ENCODE measurements around the gene RILPL1.
A peak's percentile ranks its signal among the peaks of the same experiment; 100 is the strongest.

RILPL1 gene

GRCh38 chr12:123449856-123450255, 83.7 kb downstream of the RILPL1 start:
- H3K9ac ChIP-seq (ENCODE audit: low read length), result no peak overlapping the region
- no peaks in the 10 kb centered on the region for H3K9me3 ChIP-seq (ENCODE audit: low read length)
- no peak overlapping the region for H3K4me2 ChIP-seq (ENCODE audit: low read length)
- H3K9me2 ChIP-seq (ENCODE audit: low read depth, low read length), result no peaks in the 10 kb centered on the region
- H3K4me1 ChIP-seq (ENCODE audit: insufficient read depth, low read length, severe bottlenecking), result peaks cover 21% of the 10 kb centered on the region
- H3K27me3 ChIP-seq (ENCODE audit: insufficient read depth, low read length), result no peaks in the 10 kb centered on the region
- H3F3A ChIP-seq (ENCODE audit: insufficient read depth, low read length), result no peaks in the 10 kb centered on the region
- H3K36me3 ChIP-seq (ENCODE audit: insufficient read depth, low read length), result no peaks in the 10 kb centered on the region
- no peak overlapping the region for H2AFZ ChIP-seq (ENCODE audit: low read length)
- no peaks in the 10 kb centered on the region for H4K20me1 ChIP-seq (ENCODE audit: insufficient read depth, low read length)
- H3K4me3 ChIP-seq (ENCODE audit: low read depth, low read length, poor library complexity, severe bottlenecking), result no peak overlapping the region
- no peak overlapping the region for H3K27ac ChIP-seq (ENCODE audit: low read depth, low read length, poor library complexity, severe bottlenecking)
- TF ChIP-seq CTCF (IDR thresholded peaks at IDR 0.05; ENCODE audit: low read length), result no peak
- no peaks in the 10 kb centered on the region for H3K79me2 ChIP-seq (ENCODE audit: insufficient read depth, low read length)

DNA sequence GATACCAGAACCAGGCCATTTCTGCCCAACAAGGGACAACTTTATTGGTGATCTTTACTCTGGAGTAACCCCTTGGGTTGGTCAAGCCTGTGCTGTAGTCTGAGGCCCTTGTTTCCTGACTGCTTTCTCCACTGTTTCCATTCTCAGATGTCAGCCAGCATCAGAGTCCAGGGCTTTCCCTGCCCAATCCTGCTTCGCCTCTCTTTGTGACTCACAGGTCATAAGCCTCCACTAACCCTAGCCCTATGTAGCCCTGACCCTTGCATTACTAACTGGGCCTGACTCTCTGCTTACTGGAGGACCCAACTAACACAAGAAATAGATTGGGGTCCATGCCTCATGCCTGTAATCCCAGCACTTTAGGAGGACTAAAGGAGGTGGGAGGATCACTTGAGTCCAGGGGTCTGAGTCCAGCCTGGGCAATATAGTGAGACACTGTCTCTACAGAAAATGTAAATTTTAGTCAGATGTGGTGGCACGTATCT, 84.2 kb downstream of the RILPL1 start:
- H3K27me3 ChIP-seq (ENCODE audit: insufficient read depth, low read length), result no peaks in the 10 kb centered on the region
- H3K9ac ChIP-seq (ENCODE audit: low read length), result no peak overlapping the region
- H3K4me2 ChIP-seq (ENCODE audit: low read length), result no peak overlapping the region
- H3K9me2 ChIP-seq (ENCODE audit: low read depth, low read length), result no peaks in the 10 kb centered on the region
- H3F3A ChIP-seq (ENCODE audit: insufficient read depth, low read length), result no peaks in the 10 kb centered on the region
- H3K79me2 ChIP-seq (ENCODE audit: insufficient read depth, low read length), result no peaks in the 10 kb centered on the region
- no peak overlapping the region for H3K4me3 ChIP-seq (ENCODE audit: low read depth, low read length, poor library complexity, severe bottlenecking)
- peaks cover 21% of the 10 kb centered on the region for H3K4me1 ChIP-seq (ENCODE audit: insufficient read depth, low read length, severe bottlenecking)
- H2AFZ ChIP-seq (ENCODE audit: low read length), result no peak overlapping the region
- H4K20me1 ChIP-seq (ENCODE audit: insufficient read depth, low read length), result no peaks in the 10 kb centered on the region
- no peak for TF ChIP-seq CTCF (IDR thresholded peaks at IDR 0.05; ENCODE audit: low read length)
- H3K27ac ChIP-seq (ENCODE audit: low read depth, low read length, poor library complexity, severe bottlenecking), result no peak overlapping the region
- no peaks in the 10 kb centered on the region for H3K9me3 ChIP-seq (ENCODE audit: low read length)
- H3K36me3 ChIP-seq (ENCODE audit: insufficient read depth, low read length), result no peaks in the 10 kb centered on the region

GRCh38 chr12:123446333-123446713, 87.2 kb downstream of the RILPL1 start:
- Histone ChIP-seq H3K4me3 (ENCODE audit: low read depth, low read length, poor library complexity, severe bottlenecking) (no peak overlapping the region), H3K4me1 (ENCODE audit: insufficient read depth, low read length, severe bottlenecking) (peaks cover 30% of the 10 kb centered on the region), H2AFZ (ENCODE audit: low read length) (peak overlapping the region; percentile 14; the same call in 1 of the 2 replicates), H3K4me2 (ENCODE audit: low read length) (peak overlapping the region; percentile 41), H3K36me3 (ENCODE audit: insufficient read depth, low read length) (no peaks in the 10 kb centered on the region), H3K9me3 (ENCODE audit: low read length) (no peaks in the 10 kb centered on the region), H4K20me1 (ENCODE audit: insufficient read depth, low read length) (no peaks in the 10 kb centered on the region), H3K9me2 (ENCODE audit: low read depth, low read length) (no peaks in the 10 kb centered on the region), H3K27me3 (ENCODE audit: insufficient read depth, low read length) (no peaks in the 10 kb centered on the region), H3F3A (ENCODE audit: insufficient read depth, low read length) (no peaks in the 10 kb centered on the region), H3K9ac (ENCODE audit: low read length) (no peak overlapping the region), H3K79me2 (ENCODE audit: insufficient read depth, low read length) (no peaks in the 10 kb centered on the region), H3K27ac (ENCODE audit: low read depth, low read length, poor library complexity, severe bottlenecking) (peak overlapping the region; percentile 29)
- no peak for TF ChIP-seq EZH2 (IDR thresholded peaks at IDR 0.05; ENCODE audit: borderline replicate concordance, low read length)
- no peak for TF ChIP-seq CTCF (IDR thresholded peaks at IDR 0.05; ENCODE audit: low read length)
